HCT116 (cell line): Measurements from ENCODE around the gene FRMD4A. TPM values are rescaled to one million over a fixed set of nuclear protein-coding genes. Genes with fewer than 3 reads are reported as not detected.

ENCODE experiments used
- ATAC-seq: fragments of 200-7000 bp; cut with Tn5 transposase; 2 replicates; pipeline ENCODE4 v1.9.1; 2020; ENCODE audit warnings: mild to moderate bottlenecking, moderate library complexity
- BruUV-seq: library from RNA; stranded (reverse); fragments of 400-500 nt; replicated peaks from 2 replicates; lab custom pipeline; 2021; lab: Mats Ljungman, UMichigan
- CTCF ChIA-PET: fragments of 300-600 bp; sonication (Branson Sonifier 250); formaldehyde crosslinking; loops from one replicate; lab custom pipeline; 2021; ENCODE audit warnings: antibody characterized with exemption; lab: Charles Lee
- POLR2A ChIA-PET: fragments of 300-600, 350-600 bp; sonication (Branson Sonifier 250); formaldehyde crosslinking; loops from one replicate; lab custom pipeline; 2021; ENCODE audit warnings: antibody characterized with exemption; lab: Charles Lee
- RAD21 ChIA-PET, 2 experiments: fragments of 300-600 bp; sonication (Branson Sonifier 250); formaldehyde crosslinking; loops; one replicate each; lab custom pipeline; 2023; ENCODE audit warnings: low total read pairs in 2 of 2; ENCODE audit not compliant: uncharacterized antibody in 2 of 2, unreplicated experiment in 2 of 2, low non-redundant PET in 1 of 2; lab: Charles Lee
- DNase-seq: peaks from one replicate; pipeline ENCODE4 v3.0.0-alpha.2; 2010; ENCODE audit warnings: low read depth, low spot score
- H2AFZ ChIP-seq: fragments of 200-600 bp; shearing (Covaris generic), sonication (generic); 2 replicates; pipeline ENCODE4 v1.6.1; 2017; ENCODE audit warnings: low read depth, mixed run types, mixed read lengths, antibody characterized with exemption, low read length; ENCODE audit not compliant: poor library complexity, severe bottlenecking
- H3K27ac ChIP-seq: 2 replicates; pipeline ENCODE4 v1.5.1; 2012; ENCODE audit warnings: low read depth, low read length
- H3K27me3 ChIP-seq: fragments of 200-600 bp; sonication (generic); 2 replicates; pipeline ENCODE4 v1.6.1; 2016; ENCODE audit warnings: mixed run types, low read length, mixed read lengths; ENCODE audit not compliant: insufficient read depth
- H3K36me3 ChIP-seq, 2 experiments: fragments of 200-500 bp in 1 of 2; fragments of 200-600 bp in 1 of 2; sonication (Bioruptor generic) in 1 of 2; sonication (generic) in 1 of 2; 2 replicates each; pipeline versions ENCODE4 v1.5.1 to v1.6.1; 2014 to 2016; ENCODE audit warnings: low read length in 2 of 2, inconsistent platforms in 1 of 2, mixed read lengths in 1 of 2, mixed run types in 1 of 2; ENCODE audit not compliant: insufficient read depth in 2 of 2, control insufficient read depth in 1 of 2
- H3K4me1 ChIP-seq, 2 experiments: fragments of 200-600 bp in 1 of 2; sonication (generic) in 1 of 2; 2 replicates each; pipeline versions ENCODE4 v1.5.1 to v1.6.1; 2012 to 2017; ENCODE audit warnings: low read length in 2 of 2, inconsistent platforms in 1 of 2, mild to moderate bottlenecking in 1 of 2, mixed read lengths in 1 of 2, mixed run types in 1 of 2, moderate library complexity in 1 of 2; ENCODE audit not compliant: insufficient read depth in 2 of 2, control insufficient read depth in 1 of 2
- H3K4me2 ChIP-seq: fragments of 200-600 bp; sonication (generic); 2 replicates; pipeline ENCODE4 v1.6.1; 2017; ENCODE audit warnings: mixed run types, low read length, mixed read lengths
- H3K4me3 ChIP-seq, 2 experiments: fragments of 200-600 bp in 1 of 2; sonication (generic) in 1 of 2; replicated peaks in 1 of 2; 2 replicates each; pipeline ENCODE4 v1.5.1; 2011 to 2016; ENCODE audit warnings: low read length in 2 of 2, control low read depth in 1 of 2, low read depth in 1 of 2, mild to moderate bottlenecking in 1 of 2, mixed read lengths in 1 of 2, mixed run types in 1 of 2
- H3K79me2 ChIP-seq: fragments of 200-600 bp; sonication (generic); 2 replicates; pipeline ENCODE4 v1.6.1; 2017; ENCODE audit warnings: mild to moderate bottlenecking, mixed run types, low read length, moderate library complexity, mixed read lengths; ENCODE audit not compliant: insufficient read depth
- H3K9ac ChIP-seq: fragments of 200-600 bp; sonication (generic); 2 replicates; pipeline ENCODE4 v1.6.1; 2016; ENCODE audit warnings: low read length, mixed read lengths
- H3K9me2 ChIP-seq: fragments of 200-600 bp; sonication (generic), shearing (Covaris generic); 2 replicates; pipeline ENCODE4 v1.6.1; 2017; ENCODE audit warnings: mixed run types, mild to moderate bottlenecking, moderate library complexity; ENCODE audit not compliant: insufficient read depth
- H3K9me3 ChIP-seq, 2 experiments: fragments of 200-500 bp in 1 of 2; fragments of 200-600 bp in 1 of 2; sonication (Bioruptor generic) in 1 of 2; sonication (generic) in 1 of 2; 2 replicates each; pipeline ENCODE4 v1.6.1; 2014 to 2017; ENCODE audit warnings: low read length in 2 of 2, mixed read lengths in 2 of 2, inconsistent platforms in 1 of 2, low read depth in 1 of 2, mild to moderate bottlenecking in 1 of 2, mixed run types in 1 of 2, moderate library complexity in 1 of 2; ENCODE audit not compliant: control insufficient read depth in 1 of 2, insufficient read depth in 1 of 2
- H4K20me1 ChIP-seq: fragments of 200-600 bp; sonication (generic), shearing (Covaris generic); 2 replicates; pipeline ENCODE4 v1.6.1; 2017; ENCODE audit warnings: mixed run types, mild to moderate bottlenecking, moderate library complexity; ENCODE audit not compliant: insufficient read depth
- CEBPB ChIP-seq: IDR thresholded peaks from 2 replicates; pipeline ENCODE4 v1.6.1; 2012; ENCODE audit warnings: low read depth
- EGR1 ChIP-seq: IDR thresholded peaks from 2 replicates; pipeline ENCODE4 v1.6.1; 2012; ENCODE audit warnings: low read depth
- ELF1 ChIP-seq: IDR thresholded peaks from 2 replicates; pipeline ENCODE4 v1.6.1; 2012; ENCODE audit warnings: low read depth, borderline replicate concordance
- EZH2 ChIP-seq: fragments of 200-600 bp; sonication (generic); IDR thresholded peaks from 2 replicates; pipeline ENCODE4 v1.6.1; 2017; ENCODE audit warnings: antibody characterized with exemption, mixed run types
- EZH2phosphoT487 ChIP-seq: fragments of 200-600 bp; IDR thresholded peaks from 2 replicates; pipeline ENCODE4 v1.6.1; 2018; ENCODE audit warnings: antibody characterized with exemption, borderline replicate concordance
- JUND ChIP-seq: IDR thresholded peaks from 2 replicates; pipeline ENCODE4 v1.6.1; 2012
- POLR2A ChIP-seq: IDR thresholded peaks from 2 replicates; pipeline ENCODE4 v1.7.0; 2011; ENCODE audit warnings: borderline replicate concordance; ENCODE audit not compliant: insufficient read depth, insufficient read length; ENCODE audit errors: extremely low read depth
- POLR2AphosphoS5 ChIP-seq: IDR thresholded peaks from 2 replicates; pipeline ENCODE4 v1.6.1; 2011; ENCODE audit warnings: mild to moderate bottlenecking, low read depth, low read length, moderate library complexity
- RAD21 ChIP-seq: IDR thresholded peaks from 2 replicates; pipeline ENCODE4 v1.6.1; 2012; ENCODE audit warnings: low read depth, mild to moderate bottlenecking
- SIN3A ChIP-seq: IDR thresholded peaks from 2 replicates; pipeline ENCODE4 v1.6.1; 2012; ENCODE audit warnings: low read depth
- SRF ChIP-seq: IDR thresholded peaks from 2 replicates; pipeline ENCODE4 v1.6.1; 2012; ENCODE audit warnings: low read depth
- TCF7L2 ChIP-seq: IDR thresholded peaks from 2 replicates; pipeline ENCODE4 v1.7.0; 2011; ENCODE audit warnings: borderline replicate concordance, inconsistent platforms; ENCODE audit not compliant: insufficient read depth, insufficient read length; ENCODE audit errors: extremely low read depth
- YY1 ChIP-seq: IDR thresholded peaks from 2 replicates; pipeline ENCODE4 v1.6.1; 2011; ENCODE audit warnings: low read length, low read depth, moderate library complexity, mild to moderate bottlenecking; ENCODE audit not compliant: insufficient replicate concordance; ENCODE audit errors: extremely low read depth
- ZFX ChIP-seq: fragments of 450-650 bp; IDR thresholded peaks from 2 replicates; pipeline ENCODE4 v1.6.1; 2017
- ZNF274 ChIP-seq: fragments of 200-500 bp; sonication (Bioruptor generic); IDR thresholded peaks from 2 replicates; pipeline ENCODE4 v1.6.1; 2014; ENCODE audit warnings: mild to moderate bottlenecking, low read depth, low read length, inconsistent platforms
- intact Hi-C: fragments of 100-400 bp; cut with micrococcal nuclease; formaldehyde crosslinking; loops from 2 replicates; pipeline ENCODE4 v1.10.0; 2022
- total RNA-seq: library from RNA; stranded (reverse); gene quantifications from one replicate; pipeline ENCODE4 v1.2.1, GENCODE V29; 2021; ENCODE audit not compliant: unreplicated experiment
- TF ChIP-seq, protein P1 (sequence below): IDR thresholded peaks from 2 replicates; pipeline ENCODE4 v1.6.1; 2011; ENCODE audit warnings: mild to moderate bottlenecking, low read length, moderate library complexity; ENCODE audit not compliant: insufficient replicate concordance; ENCODE audit errors: extremely low read depth
- TF ChIP-seq, protein P2 (sequence below): IDR thresholded peaks from 2 replicates; pipeline ENCODE4 v1.6.1; 2012
- TF ChIP-seq, protein P3 (sequence below): IDR thresholded peaks from 2 replicates; pipeline ENCODE4 v1.6.1; 2012

Gene FRMD4A
- total RNA-seq, 1 experiment from 2014 or later, result 0.20 TPM

DNA sequence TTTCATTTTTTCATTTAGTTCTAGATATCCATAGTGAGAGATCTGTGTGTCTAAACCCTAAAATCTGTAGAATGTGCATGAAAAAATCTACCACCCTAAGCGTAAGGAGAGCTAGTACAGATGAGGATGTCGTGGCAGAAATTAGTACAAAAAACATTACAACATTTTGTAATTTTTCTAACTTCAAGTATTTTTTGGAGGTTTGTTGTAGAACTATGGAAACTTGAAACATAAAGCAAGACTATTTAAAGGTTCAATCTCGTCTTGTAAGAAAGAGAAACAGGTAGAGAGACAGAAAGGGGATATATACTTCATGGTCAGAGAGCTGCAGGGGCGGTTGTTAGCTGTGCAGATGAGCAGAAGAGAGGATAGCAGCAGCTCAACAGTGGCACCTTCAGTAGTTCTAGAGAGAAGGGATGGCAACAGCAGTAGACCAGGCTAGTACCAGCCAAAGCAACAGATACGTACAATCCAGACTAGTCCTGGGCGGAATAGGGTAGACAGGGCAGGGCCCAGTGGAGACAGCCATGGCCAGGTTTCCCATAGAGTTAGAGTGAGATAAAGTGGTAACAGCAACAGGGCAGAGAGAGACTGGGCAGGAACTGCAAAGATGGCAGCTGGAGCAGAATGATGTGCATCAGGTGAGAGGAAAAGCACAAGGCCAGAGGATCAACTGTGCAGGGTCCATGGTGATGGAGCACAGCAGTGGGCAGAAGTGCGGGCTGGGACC is 145.2 kb downstream of the FRMD4A start:
- ATAC-seq, result peak; percentile 78
- Histone ChIP-seq H3K9me2 (no peaks in the 10 kb centered on the region), H3K9ac (no peak overlapping the region), H3K27ac (no peak overlapping the region), H2AFZ (no peak overlapping the region), H3K79me2 (no peaks in the 10 kb centered on the region), H3K36me3 (no peaks in the 10 kb centered on the region), H3K4me1 (no peaks in the 10 kb centered on the region), H3K4me2 (no peak overlapping the region), H3K27me3 (peaks cover 43% of the 10 kb centered on the region), H3K4me3 (no peak overlapping the region), H3K9me3 (no peaks in the 10 kb centered on the region), H4K20me1 (no peaks in the 10 kb centered on the region)
- CTCF ChIA-PET, result interaction anchor here (1.0 to 4.1 kb wide), 6 partner anchors 8 to 293 kb away, joined by 3 to 40 read pairs (median 4); no protein-coding TSS in a partner anchor
- TSS peak; percentile 86 for BruUV-seq
- peak; percentile 40 for DNase-seq
- intact Hi-C loops, result loop anchor here (10.0 kb wide), 1 partner anchor 401 kb away; no protein-coding TSS in a partner anchor
- POLR2A ChIA-PET, result interaction anchor here (0.7 to 1.8 kb wide), 10 partner anchors 11 to 1394 kb away, joined by 3 to 11 read pairs (median 3); no protein-coding TSS in a partner anchor
- peak; percentile 62 for TF ChIP-seq POLR2A
- TF ChIP-seq JUND, result no peak
- TF ChIP-seq SRF, result no peak
- RAD21 ChIA-PET, result no interaction called here

DNA sequence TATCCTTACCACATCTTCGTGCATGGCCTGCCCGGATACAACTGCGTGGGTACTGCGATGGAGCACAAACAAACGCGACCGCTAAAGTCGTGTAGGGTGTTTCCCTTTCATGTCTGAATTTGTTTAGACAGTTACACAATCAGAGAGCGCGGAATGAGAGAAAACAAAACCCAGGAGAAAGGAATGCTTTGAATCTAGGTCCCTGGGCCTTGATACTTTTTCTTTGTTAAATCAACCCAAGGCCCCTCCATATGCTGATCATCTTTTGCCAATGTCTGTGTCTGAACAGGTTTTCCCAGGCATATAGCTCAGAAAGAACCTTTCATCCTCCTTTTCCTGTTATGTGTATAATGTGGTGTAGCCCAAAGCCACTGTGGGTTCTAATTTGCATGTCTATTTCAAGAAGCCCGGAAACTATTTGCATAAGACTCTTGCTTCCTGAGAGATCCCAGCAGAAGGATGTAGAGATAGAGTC is 145.8 kb downstream of the FRMD4A start:
- H3K9ac ChIP-seq, result no peak overlapping the region

More for the DNA sequence above, 145.8 kb downstream of the FRMD4A start:
- CTCF ChIA-PET, result interaction anchor here (1.1 to 4.1 kb wide), 2 partner anchors 11 to 292 kb away, joined by 3 to 40 read pairs; no protein-coding TSS in a partner anchor
- H3K27ac ChIP-seq, result no peak overlapping the region
- no peak overlapping the region for H2AFZ ChIP-seq
- no peak overlapping the region for H3K4me2 ChIP-seq
- intact Hi-C loops, result loop anchor here (10.0 kb wide), 1 partner anchor 400 kb away; no protein-coding TSS in a partner anchor
- ATAC-seq (no peak), DNase-seq (no peak)
- no peaks in the 10 kb centered on the region for H3K9me2 ChIP-seq
- H3K4me3 ChIP-seq, result no peak overlapping the region
- TF ChIP-seq YY1, result no peak
- no peak for TF ChIP-seq SIN3A
- TF ChIP-seq, protein P1, sequence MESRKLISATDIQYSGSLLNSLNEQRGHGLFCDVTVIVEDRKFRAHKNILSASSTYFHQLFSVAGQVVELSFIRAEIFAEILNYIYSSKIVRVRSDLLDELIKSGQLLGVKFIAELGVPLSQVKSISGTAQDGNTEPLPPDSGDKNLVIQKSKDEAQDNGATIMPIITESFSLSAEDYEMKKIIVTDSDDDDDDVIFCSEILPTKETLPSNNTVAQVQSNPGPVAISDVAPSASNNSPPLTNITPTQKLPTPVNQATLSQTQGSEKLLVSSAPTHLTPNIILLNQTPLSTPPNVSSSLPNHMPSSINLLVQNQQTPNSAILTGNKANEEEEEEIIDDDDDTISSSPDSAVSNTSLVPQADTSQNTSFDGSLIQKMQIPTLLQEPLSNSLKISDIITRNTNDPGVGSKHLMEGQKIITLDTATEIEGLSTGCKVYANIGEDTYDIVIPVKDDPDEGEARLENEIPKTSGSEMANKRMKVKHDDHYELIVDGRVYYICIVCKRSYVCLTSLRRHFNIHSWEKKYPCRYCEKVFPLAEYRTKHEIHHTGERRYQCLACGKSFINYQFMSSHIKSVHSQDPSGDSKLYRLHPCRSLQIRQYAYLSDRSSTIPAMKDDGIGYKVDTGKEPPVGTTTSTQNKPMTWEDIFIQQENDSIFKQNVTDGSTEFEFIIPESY, result no peak
- TF ChIP-seq EZH2phosphoT487, result no peak
- TF ChIP-seq EZH2, result no peak
- no peak for TF ChIP-seq POLR2A
- no peak for TF ChIP-seq TCF7L2
- no peak for TF ChIP-seq SRF
- TF ChIP-seq CEBPB, result no peak
- no peak for TF ChIP-seq POLR2AphosphoS5
- TF ChIP-seq ELF1, result no peak
- no peak for TF ChIP-seq RAD21
- TF ChIP-seq, protein P2, sequence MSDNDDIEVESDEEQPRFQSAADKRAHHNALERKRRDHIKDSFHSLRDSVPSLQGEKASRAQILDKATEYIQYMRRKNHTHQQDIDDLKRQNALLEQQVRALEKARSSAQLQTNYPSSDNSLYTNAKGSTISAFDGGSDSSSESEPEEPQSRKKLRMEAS, result no peak
- TF ChIP-seq JUND, result no peak
- TF ChIP-seq, protein P3, sequence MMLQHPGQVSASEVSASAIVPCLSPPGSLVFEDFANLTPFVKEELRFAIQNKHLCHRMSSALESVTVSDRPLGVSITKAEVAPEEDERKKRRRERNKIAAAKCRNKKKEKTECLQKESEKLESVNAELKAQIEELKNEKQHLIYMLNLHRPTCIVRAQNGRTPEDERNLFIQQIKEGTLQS, result no peak
- TF ChIP-seq ZNF274, result no peak
- no peak for TF ChIP-seq EGR1
- no peak for TF ChIP-seq ZFX
- BruUV-seq, result no TSS peak
- no peaks in the 10 kb centered on the region for H3K36me3 ChIP-seq
- H3K27me3 ChIP-seq, result peaks cover 44% of the 10 kb centered on the region
- no peaks in the 10 kb centered on the region for H3K79me2 ChIP-seq
- H4K20me1 ChIP-seq, result no peaks in the 10 kb centered on the region
- no peaks in the 10 kb centered on the region for H3K9me3 ChIP-seq
- RAD21 ChIA-PET, result no interaction called here
- POLR2A ChIA-PET, result interaction anchor here (0.7 to 1.8 kb wide), 8 partner anchors 11 to 1395 kb away, joined by 3 to 11 read pairs (median 3); no protein-coding TSS in a partner anchor
- no peaks in the 10 kb centered on the region for H3K4me1 ChIP-seq
